Esophagus muscularis mucosa (tissue), 4 donors: ENCODE measurements around the gene METAP1. TPM values are rescaled to one million over a fixed set of nuclear protein-coding genes. Genes with fewer than 3 reads are reported as not detected.
"Not testable (repeated sequence)": the region's sequence is repeated elsewhere in the genome, so short reads cannot be mapped to it uniquely, and the experiment has no call there.

Source experiments
- DNase-seq: peaks from one replicate; pipeline ENCODE4 v3.0.0-alpha.2; 2017; ENCODE audit errors: extremely low spot score
- H3K27ac ChIP-seq, 4 donors: fragments of 200-600 bp; sonication (generic); replicated peaks in 1 of 4; 1 replicate in 3 of 4; 2 replicates in 1 of 4; pipeline ENCODE4 v1.5.1; 2016 to 2019; ENCODE audit warnings: mild to moderate bottlenecking in 1 of 4
- H3K27me3 ChIP-seq, 4 donors: fragments of 200-600 bp; sonication (generic); one replicate each; pipeline versions ENCODE4 v1.5.1 to v1.6.0; 2016 to 2019
- H3K36me3 ChIP-seq, 4 donors: fragments of 200-600 bp; sonication (generic); one replicate each; pipeline ENCODE4 v1.5.1; 2016 to 2019
- H3K4me1 ChIP-seq, 4 donors: fragments of 200-600 bp; sonication (generic); one replicate each; pipeline ENCODE4 v1.5.1; 2016 to 2019
- H3K4me3 ChIP-seq, 4 donors: fragments of 200-600 bp; sonication (generic); 1 replicate in 2 of 4; 2 replicates in 2 of 4; pipeline ENCODE4 v1.5.1; 2016 to 2019; ENCODE audit warnings: mild to moderate bottlenecking in 4 of 4, moderate library complexity in 1 of 4
- H3K9me3 ChIP-seq, 4 donors: fragments of 200-600 bp; sonication (generic); 1 replicate in 3 of 4; 2 replicates in 1 of 4; pipeline ENCODE4 v1.5.1; 2016 to 2019
- EP300 ChIP-seq: sonication (generic); formaldehyde crosslinking; IDR thresholded peaks from one replicate; pipeline ENCODE4 v1.6.1; 2017; ENCODE audit warnings: antibody characterized with exemption
- POLR2A ChIP-seq: fragments of 450-650 bp; IDR thresholded peaks from one replicate; pipeline ENCODE4 v1.6.1; 2017; ENCODE audit warnings: antibody characterized with exemption, moderate library complexity, mild to moderate bottlenecking, low read depth
- POLR2AphosphoS5 ChIP-seq, 2 donors: sonication (generic); formaldehyde crosslinking; IDR thresholded peaks; one replicate each; pipeline ENCODE4 v1.6.1; 2017; ENCODE audit warnings: antibody characterized with exemption in 2 of 2
- WGBS: methylation state at CpG from one replicate; pipeline ENCODE4 v1.1.5; 2018; 5-methylcytosine and 5-hydroxymethylcytosine counted together
- intact Hi-C: fragments of 100-400 bp; cut with DNase I; formaldehyde crosslinking; loops from one replicate; pipeline ENCODE4 v1.15.1; 2023
- total RNA-seq, 4 donors: library from RNA; depleted of rRNA; stranded (reverse); fragments of >200 nt; gene quantifications; one replicate each; pipeline versions ENCODE4 v1.1.0 to v1.2.1, GENCODE V29; 2016
- TF ChIP-seq, protein P1 (sequence below), 3 experiments: fragments of 200-600 bp in 2 of 3; fragments of 450-650 bp in 1 of 3; sonication (generic) in 2 of 3; IDR thresholded peaks; one replicate each; pipeline ENCODE4 v1.5.1; 2017 to 2019; ENCODE audit warnings: antibody characterized with exemption in 3 of 3, mild to moderate bottlenecking in 2 of 3, moderate library complexity in 1 of 3

METAP1 gene
- total RNA-seq, 4 donors from 2014 or later: 38.4 to 58.1 (median 50.7) TPM

DNA sequence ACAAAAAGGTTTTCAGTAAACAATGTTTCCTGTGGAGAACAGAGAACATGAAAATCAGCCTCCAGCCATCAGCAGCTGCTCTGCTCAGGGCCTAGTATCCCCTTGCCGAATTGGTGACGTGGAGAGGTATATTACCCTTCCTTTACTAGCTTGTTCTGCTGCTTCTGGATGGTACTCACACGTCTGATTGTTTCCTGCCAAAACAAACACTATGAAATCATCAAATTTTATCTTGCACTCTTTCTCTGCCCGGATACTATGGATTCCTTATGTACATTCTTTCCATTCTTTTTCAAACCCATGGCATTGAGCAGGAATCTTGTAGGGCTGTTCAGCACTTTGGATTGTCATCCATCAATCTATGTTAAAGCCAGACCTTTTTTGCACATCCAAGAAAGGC lies 18.8 kb upstream of the METAP1 start:
- no peak for TF ChIP-seq EP300
- TF ChIP-seq POLR2A: no peak
- TF ChIP-seq, protein P1, sequence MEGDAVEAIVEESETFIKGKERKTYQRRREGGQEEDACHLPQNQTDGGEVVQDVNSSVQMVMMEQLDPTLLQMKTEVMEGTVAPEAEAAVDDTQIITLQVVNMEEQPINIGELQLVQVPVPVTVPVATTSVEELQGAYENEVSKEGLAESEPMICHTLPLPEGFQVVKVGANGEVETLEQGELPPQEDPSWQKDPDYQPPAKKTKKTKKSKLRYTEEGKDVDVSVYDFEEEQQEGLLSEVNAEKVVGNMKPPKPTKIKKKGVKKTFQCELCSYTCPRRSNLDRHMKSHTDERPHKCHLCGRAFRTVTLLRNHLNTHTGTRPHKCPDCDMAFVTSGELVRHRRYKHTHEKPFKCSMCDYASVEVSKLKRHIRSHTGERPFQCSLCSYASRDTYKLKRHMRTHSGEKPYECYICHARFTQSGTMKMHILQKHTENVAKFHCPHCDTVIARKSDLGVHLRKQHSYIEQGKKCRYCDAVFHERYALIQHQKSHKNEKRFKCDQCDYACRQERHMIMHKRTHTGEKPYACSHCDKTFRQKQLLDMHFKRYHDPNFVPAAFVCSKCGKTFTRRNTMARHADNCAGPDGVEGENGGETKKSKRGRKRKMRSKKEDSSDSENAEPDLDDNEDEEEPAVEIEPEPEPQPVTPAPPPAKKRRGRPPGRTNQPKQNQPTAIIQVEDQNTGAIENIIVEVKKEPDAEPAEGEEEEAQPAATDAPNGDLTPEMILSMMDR (IDR thresholded peaks at IDR 0.05): no peak
- TF ChIP-seq POLR2AphosphoS5 (IDR thresholded peaks at IDR 0.05): no peak
- WGBS: 69% methylated on average over 4 of the region's 4 CpGs
- Histone ChIP-seq H3K4me3 (no peak overlapping the region), H3K36me3 (no peaks in the 10 kb centered on the region), H3K9me3 (no peaks in the 10 kb centered on the region), H3K27ac (no peak overlapping the region), H3K27me3 (no peaks in the 10 kb centered on the region), H3K4me1 (no peaks in the 10 kb centered on the region)
- no peak for DNase-seq
- intact Hi-C loops: no loop called here

DNA sequence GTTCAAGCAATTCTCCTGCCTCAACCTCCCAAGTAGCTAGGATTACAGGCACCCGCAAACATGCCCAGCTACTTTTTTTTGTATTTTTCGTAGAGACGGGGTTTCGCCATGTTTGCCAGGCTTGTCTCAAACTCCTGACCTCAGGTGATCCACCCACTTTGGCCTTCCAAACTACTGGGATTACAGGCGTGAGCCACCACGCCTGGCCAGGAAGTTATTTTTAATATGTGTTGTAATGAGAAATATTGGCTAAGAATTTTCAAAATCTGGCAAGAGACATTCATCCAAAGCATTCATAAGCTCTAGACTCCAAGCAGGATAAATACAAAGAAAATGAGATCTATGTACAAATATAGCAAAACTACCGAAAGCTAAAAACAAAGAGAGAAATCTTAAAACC lies 18.0 kb upstream of the METAP1 start:
- intact Hi-C loops: no loop called here
- TF ChIP-seq POLR2A: no peak
- TF ChIP-seq, protein P1 (IDR thresholded peaks at IDR 0.05): no peak
- no peak for TF ChIP-seq EP300
- no peak for TF ChIP-seq POLR2AphosphoS5 (IDR thresholded peaks at IDR 0.05)
- H3K4me1 ChIP-seq: no peaks in the 10 kb centered on the region
- H3K27ac ChIP-seq: no peak overlapping the region
- WGBS: 79% methylated on average over 7 of the region's 7 CpGs
- H3K27me3 ChIP-seq: no peaks in the 10 kb centered on the region
- no peak overlapping the region for H3K4me3 ChIP-seq
- H3K9me3 ChIP-seq: no peaks in the 10 kb centered on the region
- no peaks in the 10 kb centered on the region for H3K36me3 ChIP-seq
- no peak for DNase-seq

DNA sequence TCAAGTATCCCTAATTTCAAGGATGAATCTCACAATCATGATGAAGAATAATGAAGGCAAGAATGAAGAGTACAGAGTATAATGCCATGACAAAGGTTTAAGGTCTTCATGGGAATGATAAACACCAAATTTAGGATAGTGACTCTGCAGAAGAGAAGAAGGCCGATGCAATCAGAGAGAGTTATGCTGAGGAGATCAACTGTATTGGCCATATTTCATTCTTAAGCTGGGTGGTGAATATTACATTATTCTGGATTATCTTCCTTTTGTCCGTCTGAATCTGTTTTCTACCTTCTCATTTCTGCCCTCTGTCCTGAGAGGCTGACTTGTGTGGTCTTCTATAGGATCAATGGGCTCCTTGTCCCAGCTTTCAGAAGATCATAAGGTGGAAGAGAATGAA lies 7.8 kb upstream of the METAP1 start:
- intact Hi-C loops: no loop called here
- H3K27ac ChIP-seq: no peak overlapping the region
- H3K27me3 ChIP-seq: no peaks in the 10 kb centered on the region
- TF ChIP-seq POLR2A (no peak), POLR2AphosphoS5 (IDR thresholded peaks at IDR 0.05) (no peak), EP300 (no peak)
- TF ChIP-seq, protein P1 (IDR thresholded peaks at IDR 0.05): no peak
- H3K9me3 ChIP-seq: no peaks in the 10 kb centered on the region
- H3K36me3 ChIP-seq: no peaks in the 10 kb centered on the region
- H3K4me1 ChIP-seq: no peaks in the 10 kb centered on the region
- DNase-seq: no peak
- 92% methylated on average over 2 of the region's 2 CpGs for WGBS
- H3K4me3 ChIP-seq: no peak overlapping the region

DNA sequence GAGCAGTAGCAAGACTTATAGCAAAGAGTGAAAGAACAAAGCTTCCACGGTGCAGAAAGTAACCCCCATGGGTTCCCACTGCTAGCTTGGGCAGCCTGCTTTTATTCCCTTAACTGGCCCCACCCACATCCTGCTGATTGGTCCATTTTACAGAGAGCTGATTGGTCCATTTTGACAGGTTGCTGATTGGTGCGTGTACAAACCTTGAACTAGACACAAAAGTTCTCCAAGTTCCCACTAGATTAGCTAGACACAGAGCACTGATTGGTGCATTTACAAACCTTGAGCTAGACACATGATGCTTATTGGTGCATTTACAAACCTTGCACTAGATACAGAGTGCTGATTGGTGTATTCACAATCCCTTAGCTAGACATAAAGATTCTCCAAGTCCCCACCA lies 2.7 kb upstream of the METAP1 start:
- H3K9me3 ChIP-seq, H3K27me3 ChIP-seq, H3K4me3 ChIP-seq, DNase-seq, H3K36me3 ChIP-seq, H3K27ac ChIP-seq: not testable (repeated sequence)
- H3K4me1 ChIP-seq: peaks cover 7 to 26% (median 24%) of the 10 kb centered on the region in 4 donors
- WGBS: 100% methylated on average over 1 of the region's 2 CpGs
- intact Hi-C loops: loop anchor here (5.0 kb wide), 1 partner anchor 51 kb away; no protein-coding TSS in a partner anchor

DNA sequence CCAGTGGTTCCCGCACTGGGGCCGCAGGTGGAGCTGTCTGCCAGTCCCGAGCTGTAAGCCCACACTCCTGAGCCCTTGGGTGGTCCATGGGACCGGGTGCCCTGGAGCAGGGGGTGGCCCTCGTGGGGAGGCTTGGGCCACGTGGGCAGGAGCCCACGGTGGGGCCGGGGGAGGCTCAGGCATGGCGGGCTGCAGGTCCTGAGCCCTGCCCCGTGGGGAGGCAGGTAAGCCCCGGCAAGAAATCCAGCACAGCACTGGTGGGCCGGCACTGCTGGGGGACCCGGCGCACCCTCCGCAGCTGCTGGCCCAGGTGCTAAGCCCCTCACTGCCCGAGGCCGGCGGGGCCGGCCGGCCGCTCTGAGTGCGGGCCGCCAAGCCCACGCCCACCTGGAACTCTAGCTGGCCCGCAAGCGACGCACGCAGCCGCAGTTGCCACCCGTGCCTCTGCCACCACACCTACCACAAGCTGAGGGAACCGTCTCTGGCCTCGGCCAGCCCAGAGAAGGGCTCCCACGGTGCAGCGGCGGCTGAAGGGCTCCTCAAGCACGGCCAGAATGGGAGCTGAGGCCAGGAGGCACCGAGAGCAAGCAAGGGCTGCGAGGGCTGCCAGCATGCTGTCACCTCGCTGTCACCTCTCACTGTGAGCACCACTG lies 2.0 kb upstream of the METAP1 start:
- Histone ChIP-seq H3K9me3 (no peaks in the 10 kb centered on the region), H3K36me3 (no peaks in the 10 kb centered on the region), H3K4me3 (no peak overlapping the region), H3K27ac (no peak overlapping the region), H3K4me1 (peaks cover 7 to 30% (median 28%) of the 10 kb centered on the region in 4 donors), H3K27me3 (no peaks in the 10 kb centered on the region)
- DNase-seq: no peak
- TF ChIP-seq POLR2A (no peak), POLR2AphosphoS5 (IDR thresholded peaks at IDR 0.05) (no peak), EP300 (no peak)
- TF ChIP-seq, protein P1 (IDR thresholded peaks at IDR 0.05): no peak
- intact Hi-C loops: loop anchor here (5.0 kb wide), 1 partner anchor 51 kb away; no protein-coding TSS in a partner anchor
- 97% methylated on average over 13 of the region's 39 CpGs for whole genome bisulfite sequencing
